SK-N-SH treated with all-trans-retinoic acid at 6 μM for 48 hours (cell line): ENCODE results near the gene MAPK7.

ENCODE experiments used
- POU6F1 ChIP-seq: fragments of 250-450 bp; sonication (Bioruptor Pico); IDR thresholded peaks from 2 replicates; pipeline ENCODE4 v1.8.0; 2021; ENCODE audit warnings: low read depth, mild to moderate bottlenecking, moderate library complexity, borderline replicate concordance
- TCF4 ChIP-seq: fragments of 250-450 bp; sonication (Bioruptor Pico); IDR thresholded peaks from 2 replicates; pipeline ENCODE4 v1.8.0; 2021; ENCODE audit warnings: mild to moderate bottlenecking, moderate library complexity, borderline replicate concordance

- TF ChIP-seq POU6F1 (no peak), TCF4 (no peak)
Measured at GRCh38 chr17:19348806-19349205, 29.5 kb upstream of the MAPK7 start.
